Measurements from ENCODE around the gene FANCC. TPM values are rescaled to one million over a fixed set of nuclear protein-coding genes. Genes with fewer than 3 reads are reported as not detected.

The FANCC gene
- total RNA-seq, 1 experiment from 2014 or later = 14.5 TPM

DNA sequence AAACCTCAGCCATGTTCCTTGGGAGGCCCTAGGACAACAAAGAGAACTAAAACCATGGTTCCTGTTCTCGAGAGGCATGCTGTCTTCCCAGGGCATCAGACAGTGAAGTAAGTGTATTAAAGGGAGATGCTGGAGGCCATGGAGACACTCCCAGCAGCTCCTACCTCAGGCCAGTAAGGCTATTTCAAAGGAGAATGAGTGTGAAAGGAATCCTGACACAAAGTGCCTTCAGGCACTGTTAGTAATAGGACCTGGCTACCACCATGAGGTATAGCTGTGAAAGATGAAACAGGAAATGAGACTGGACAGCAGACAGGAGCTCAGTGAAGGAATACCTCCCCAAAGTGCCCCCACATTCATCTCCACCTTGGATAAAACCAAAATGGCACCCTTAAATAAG, 71.0 kb downstream of the FANCC start:
- CTCF ChIA-PET = interaction anchor here (0.7 kb wide), 1 partner anchor 1050 kb away, joined by 3 read pairs; no protein-coding TSS in a partner anchor
- TF ChIP-seq, protein P1, sequence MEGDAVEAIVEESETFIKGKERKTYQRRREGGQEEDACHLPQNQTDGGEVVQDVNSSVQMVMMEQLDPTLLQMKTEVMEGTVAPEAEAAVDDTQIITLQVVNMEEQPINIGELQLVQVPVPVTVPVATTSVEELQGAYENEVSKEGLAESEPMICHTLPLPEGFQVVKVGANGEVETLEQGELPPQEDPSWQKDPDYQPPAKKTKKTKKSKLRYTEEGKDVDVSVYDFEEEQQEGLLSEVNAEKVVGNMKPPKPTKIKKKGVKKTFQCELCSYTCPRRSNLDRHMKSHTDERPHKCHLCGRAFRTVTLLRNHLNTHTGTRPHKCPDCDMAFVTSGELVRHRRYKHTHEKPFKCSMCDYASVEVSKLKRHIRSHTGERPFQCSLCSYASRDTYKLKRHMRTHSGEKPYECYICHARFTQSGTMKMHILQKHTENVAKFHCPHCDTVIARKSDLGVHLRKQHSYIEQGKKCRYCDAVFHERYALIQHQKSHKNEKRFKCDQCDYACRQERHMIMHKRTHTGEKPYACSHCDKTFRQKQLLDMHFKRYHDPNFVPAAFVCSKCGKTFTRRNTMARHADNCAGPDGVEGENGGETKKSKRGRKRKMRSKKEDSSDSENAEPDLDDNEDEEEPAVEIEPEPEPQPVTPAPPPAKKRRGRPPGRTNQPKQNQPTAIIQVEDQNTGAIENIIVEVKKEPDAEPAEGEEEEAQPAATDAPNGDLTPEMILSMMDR (IDR thresholded peaks at IDR 0.05; ENCODE audit: unreplicated experiment) = no peak
- Mint-ChIP-seq H3K4me3 (ENCODE audit: low read depth, unreplicated experiment) (no peak overlapping the region), H3K27ac (ENCODE audit: unreplicated experiment) (no peak overlapping the region), H3K4me1 (ENCODE audit: low read depth, unreplicated experiment) (no peaks in the 10 kb centered on the region), H3K36me3 (ENCODE audit: insufficient read depth, unreplicated experiment) (no peaks in the 10 kb centered on the region), H3K27me3 (ENCODE audit: unreplicated experiment) (no peaks in the 10 kb centered on the region), H3K9me3 (ENCODE audit: low read depth, unreplicated experiment) (no peaks in the 10 kb centered on the region)
- no peak for DNase-seq
- intact Hi-C loops (cut with micrococcal nuclease; ENCODE audit: unreplicated experiment) = no loop called here
- BruUV-seq (replicated peaks) = no TSS peak

DNA sequence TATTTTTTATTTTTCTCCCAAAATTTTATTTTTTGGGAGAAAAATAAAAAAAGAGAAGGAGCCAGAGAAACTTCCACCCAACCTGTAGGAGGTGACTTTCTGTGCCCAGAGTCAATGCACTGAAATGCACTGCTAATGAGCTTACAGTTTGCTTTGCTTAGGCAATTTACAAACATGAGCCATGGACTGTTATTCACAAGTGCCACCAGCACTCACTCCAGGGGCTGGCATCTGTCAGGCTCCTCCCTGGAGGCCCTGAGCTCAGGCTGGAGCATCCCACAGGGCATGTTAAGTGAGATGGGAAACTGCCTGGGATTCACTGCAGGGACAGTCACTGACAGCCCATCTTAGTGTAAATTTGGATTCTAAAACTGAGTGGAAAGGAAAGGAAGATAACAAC, 74.9 kb downstream of the FANCC start:
- no TSS peak for BruUV-seq (replicated peaks)
- intact Hi-C loops (cut with micrococcal nuclease; ENCODE audit: unreplicated experiment) = no loop called here
- Mint-ChIP-seq H3K36me3 (ENCODE audit: insufficient read depth, unreplicated experiment) (no peaks in the 10 kb centered on the region), H3K9me3 (ENCODE audit: low read depth, unreplicated experiment) (no peaks in the 10 kb centered on the region), H3K27me3 (ENCODE audit: unreplicated experiment) (no peaks in the 10 kb centered on the region), H3K4me3 (ENCODE audit: low read depth, unreplicated experiment) (no peak overlapping the region), H3K27ac (ENCODE audit: unreplicated experiment) (no peak overlapping the region), H3K4me1 (ENCODE audit: low read depth, unreplicated experiment) (no peaks in the 10 kb centered on the region)
- DNase-seq = no peak
- TF ChIP-seq, protein P1 (IDR thresholded peaks at IDR 0.05; ENCODE audit: unreplicated experiment) = no peak
- CTCF ChIA-PET = no interaction called here

DNA sequence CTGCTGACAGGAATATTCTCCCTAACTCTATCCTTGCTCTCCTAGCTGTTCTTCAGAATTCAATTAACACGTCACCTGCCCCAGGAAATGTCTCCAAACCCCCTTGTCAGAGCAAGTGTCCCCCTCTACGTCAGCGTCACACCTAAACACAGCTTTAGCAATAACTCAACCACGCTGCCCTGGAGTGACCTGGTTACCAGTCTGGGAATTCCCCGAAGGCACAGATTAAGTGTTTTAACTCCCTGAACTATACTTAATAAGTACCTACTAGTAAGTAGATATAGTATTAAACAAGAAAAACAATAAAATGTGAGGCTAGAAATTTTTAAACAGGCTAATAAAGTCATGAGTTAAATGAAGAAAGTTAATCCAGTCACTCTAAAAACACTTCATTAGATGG, 78.4 kb downstream of the FANCC start:
- no peak for DNase-seq
- intact Hi-C loops (cut with micrococcal nuclease; ENCODE audit: unreplicated experiment) = no loop called here
- H3K4me3 Mint-ChIP-seq (ENCODE audit: low read depth, unreplicated experiment) = no peak overlapping the region
- CTCF ChIA-PET = no interaction called here
- no peak overlapping the region for H3K27ac Mint-ChIP-seq (ENCODE audit: unreplicated experiment)
- no TSS peak for BruUV-seq (replicated peaks)
- no peaks in the 10 kb centered on the region for H3K36me3 Mint-ChIP-seq (ENCODE audit: insufficient read depth, unreplicated experiment)
- TF ChIP-seq, protein P1 (IDR thresholded peaks at IDR 0.05; ENCODE audit: unreplicated experiment) = no peak
- H3K27me3 Mint-ChIP-seq (ENCODE audit: unreplicated experiment) = no peaks in the 10 kb centered on the region
- H3K9me3 Mint-ChIP-seq (ENCODE audit: low read depth, unreplicated experiment) = no peaks in the 10 kb centered on the region
- H3K4me1 Mint-ChIP-seq (ENCODE audit: low read depth, unreplicated experiment) = no peaks in the 10 kb centered on the region

DNA sequence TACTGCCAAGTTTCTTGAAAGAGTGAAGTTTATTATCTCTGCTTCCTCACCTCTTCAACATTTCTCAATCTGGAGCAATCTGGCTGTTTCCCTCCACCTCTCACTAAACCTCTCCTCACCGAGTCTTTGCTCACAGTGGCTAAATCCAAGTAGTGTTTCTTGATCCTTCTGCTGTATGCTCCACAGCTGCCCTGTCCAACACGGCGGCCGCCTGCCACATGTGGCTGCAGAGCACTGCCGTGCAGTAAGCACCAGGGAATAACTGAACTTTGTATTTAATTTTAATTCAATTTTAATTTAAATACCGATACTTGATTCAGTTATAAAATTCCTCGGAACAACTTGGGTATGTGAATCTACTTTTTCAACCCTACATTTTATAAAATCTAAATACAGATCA, 80.2 kb downstream of the FANCC start:
- TF ChIP-seq, protein P1 (IDR thresholded peaks at IDR 0.05; ENCODE audit: unreplicated experiment) = no peak
- BruUV-seq (replicated peaks) = no TSS peak
- intact Hi-C loops (cut with micrococcal nuclease; ENCODE audit: unreplicated experiment) = no loop called here
- no peaks in the 10 kb centered on the region for H3K27me3 Mint-ChIP-seq (ENCODE audit: unreplicated experiment)
- no peaks in the 10 kb centered on the region for H3K9me3 Mint-ChIP-seq (ENCODE audit: low read depth, unreplicated experiment)
- no peaks in the 10 kb centered on the region for H3K36me3 Mint-ChIP-seq (ENCODE audit: insufficient read depth, unreplicated experiment)
- DNase-seq = no peak
- H3K27ac Mint-ChIP-seq (ENCODE audit: unreplicated experiment) = no peak overlapping the region
- CTCF ChIA-PET = no interaction called here
- no peak overlapping the region for H3K4me3 Mint-ChIP-seq (ENCODE audit: low read depth, unreplicated experiment)
- no peaks in the 10 kb centered on the region for H3K4me1 Mint-ChIP-seq (ENCODE audit: low read depth, unreplicated experiment)
